ENCODE data around the gene CDHR2.

The CDHR2 gene

DNA sequence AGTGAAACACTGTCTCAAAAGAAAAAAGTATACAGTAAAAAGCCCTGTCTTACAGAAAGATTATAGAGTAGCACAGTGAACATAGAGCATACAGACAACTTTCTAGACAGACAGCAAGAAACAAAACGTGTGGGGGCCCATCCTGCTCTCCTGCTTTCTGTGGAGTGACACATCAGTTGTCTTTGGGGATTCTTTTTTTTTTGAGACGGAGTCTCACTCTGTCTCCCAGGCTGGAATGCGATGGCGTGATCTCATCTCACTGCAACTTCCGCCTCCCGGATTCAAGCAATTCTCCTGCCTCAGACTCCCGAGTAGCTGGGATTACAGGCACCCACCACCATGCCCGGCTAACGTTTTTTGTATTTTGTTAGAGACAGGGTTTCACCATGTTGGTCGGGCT, 14.9 kb downstream of the CDHR2 start:
- no peaks in the 10 kb centered on the region for H3K36me3 ChIP-seq
- no peak overlapping the region for H3K9ac ChIP-seq
- H3K27ac ChIP-seq = no peak overlapping the region
- TF ChIP-seq Cebpa-rat (IDR thresholded peaks at IDR 0.05) = no peak
- 0 out of 2 replicates have a peak, but pooled peaks cover 6% of the 10 kb centered on the region for H3K9me3 ChIP-seq
- peaks cover 19% of the 10 kb centered on the region for H3K4me1 ChIP-seq
- no peaks in the 10 kb centered on the region for H4K20me1 ChIP-seq
- H3K27me3 ChIP-seq = no peaks in the 10 kb centered on the region
- no peak overlapping the region for H3K4me3 ChIP-seq
- H3K4me2 ChIP-seq = no peak overlapping the region

DNA sequence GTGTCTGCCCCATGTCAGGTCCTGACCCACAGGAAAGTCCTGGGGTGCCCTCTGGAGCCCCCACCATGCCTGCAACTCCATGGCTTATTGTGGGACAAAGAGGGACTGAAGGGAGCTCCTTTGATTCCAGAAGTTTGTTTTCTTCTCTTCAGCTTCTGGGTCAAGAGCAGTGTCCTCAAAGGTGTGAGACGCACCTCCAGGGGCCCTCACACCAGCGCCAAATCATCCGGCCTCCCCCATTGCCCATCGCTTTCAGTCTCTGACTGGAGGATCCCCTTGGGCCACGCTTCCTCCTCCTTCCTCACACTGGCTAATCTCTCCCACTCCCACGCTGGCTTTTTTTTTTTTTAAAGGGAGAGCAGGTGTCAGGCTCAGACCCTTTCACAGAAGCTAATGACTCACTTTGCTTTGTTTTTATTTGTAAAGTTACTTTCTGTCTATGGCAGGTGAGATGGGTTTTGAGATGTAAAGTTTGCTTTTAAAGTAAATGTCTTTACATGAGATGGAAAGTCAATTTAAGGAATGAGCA, 16.7 kb downstream of the CDHR2 start:
- no peak overlapping the region for H3K27ac ChIP-seq
- H3K9ac ChIP-seq = no peak overlapping the region
- no peak overlapping the region for H3K4me3 ChIP-seq
- H3K27me3 ChIP-seq = no peaks in the 10 kb centered on the region
- TF ChIP-seq Cebpa-rat (IDR thresholded peaks at IDR 0.05) = no peak
- H4K20me1 ChIP-seq = no peaks in the 10 kb centered on the region
- H3K36me3 ChIP-seq = no peaks in the 10 kb centered on the region
- peaks cover 2% of the 10 kb centered on the region for H3K4me1 ChIP-seq
- H3K9me3 ChIP-seq = 0 out of 2 replicates have a peak, but pooled peaks cover 5% of the 10 kb centered on the region
- H3K4me2 ChIP-seq = no peak overlapping the region

DNA sequence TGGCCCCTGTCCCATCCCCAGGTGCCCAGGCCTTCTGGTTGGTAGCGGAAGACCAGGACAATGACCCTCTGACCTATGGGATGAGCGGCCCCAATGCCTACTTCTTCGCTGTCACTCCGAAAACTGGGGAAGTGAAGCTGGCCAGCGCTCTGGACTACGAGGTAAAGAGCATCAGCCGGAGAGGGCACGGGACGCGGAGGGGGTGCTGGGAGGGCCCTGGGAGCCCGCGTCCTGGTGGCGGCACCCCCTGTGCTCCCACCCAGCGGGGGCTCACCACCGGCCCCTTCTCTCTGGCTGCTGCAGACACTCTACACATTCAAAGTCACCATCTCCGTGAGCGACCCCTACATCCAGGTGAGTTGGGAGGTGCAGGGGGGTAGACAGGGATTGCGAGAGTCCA, 19.5 kb downstream of the CDHR2 start:
- no peak for TF ChIP-seq Cebpa-rat (IDR thresholded peaks at IDR 0.05)
- Histone ChIP-seq H3K4me3 (no peak overlapping the region), H3K4me1 (0 out of 2 replicates have a peak, but pooled peaks cover 5% of the 10 kb centered on the region), H3K4me2 (no peak overlapping the region), H4K20me1 (no peaks in the 10 kb centered on the region), H3K9ac (no peak overlapping the region), H3K36me3 (no peaks in the 10 kb centered on the region), H3K27me3 (no peaks in the 10 kb centered on the region), H3K9me3 (0 out of 2 replicates have a peak, but pooled peaks cover 5% of the 10 kb centered on the region), H3K27ac (no peak overlapping the region)

DNA sequence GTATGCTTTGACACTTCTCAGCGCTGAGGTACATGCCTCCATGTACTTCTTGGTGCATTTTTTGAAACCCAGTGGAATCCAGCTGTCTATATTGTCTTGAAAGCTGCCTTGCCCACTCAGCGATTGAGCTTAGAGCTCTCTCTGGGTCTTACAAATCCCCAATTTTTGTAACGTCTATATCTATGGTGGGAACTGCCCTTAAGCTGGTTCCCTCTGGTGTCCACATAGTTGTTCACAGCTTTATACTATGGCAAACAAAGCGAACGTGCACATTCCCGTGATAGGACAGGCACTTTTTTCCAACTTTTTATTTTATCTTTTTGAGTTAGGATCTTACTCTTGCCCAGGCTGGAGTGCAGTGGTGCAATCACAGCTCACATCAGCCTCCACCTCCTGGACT, 20.9 kb downstream of the CDHR2 start:
- TF ChIP-seq Cebpa-rat (IDR thresholded peaks at IDR 0.05) = no peak
- Histone ChIP-seq H3K4me2 (no peak overlapping the region), H4K20me1 (no peaks in the 10 kb centered on the region), H3K36me3 (no peaks in the 10 kb centered on the region), H3K4me1 (0 out of 2 replicates have a peak, but pooled peaks cover 5% of the 10 kb centered on the region), H3K4me3 (no peak overlapping the region), H3K27me3 (no peaks in the 10 kb centered on the region), H3K27ac (no peak overlapping the region), H3K9ac (no peak overlapping the region), H3K9me3 (0 out of 2 replicates have a peak, but pooled peaks cover 5% of the 10 kb centered on the region)

DNA sequence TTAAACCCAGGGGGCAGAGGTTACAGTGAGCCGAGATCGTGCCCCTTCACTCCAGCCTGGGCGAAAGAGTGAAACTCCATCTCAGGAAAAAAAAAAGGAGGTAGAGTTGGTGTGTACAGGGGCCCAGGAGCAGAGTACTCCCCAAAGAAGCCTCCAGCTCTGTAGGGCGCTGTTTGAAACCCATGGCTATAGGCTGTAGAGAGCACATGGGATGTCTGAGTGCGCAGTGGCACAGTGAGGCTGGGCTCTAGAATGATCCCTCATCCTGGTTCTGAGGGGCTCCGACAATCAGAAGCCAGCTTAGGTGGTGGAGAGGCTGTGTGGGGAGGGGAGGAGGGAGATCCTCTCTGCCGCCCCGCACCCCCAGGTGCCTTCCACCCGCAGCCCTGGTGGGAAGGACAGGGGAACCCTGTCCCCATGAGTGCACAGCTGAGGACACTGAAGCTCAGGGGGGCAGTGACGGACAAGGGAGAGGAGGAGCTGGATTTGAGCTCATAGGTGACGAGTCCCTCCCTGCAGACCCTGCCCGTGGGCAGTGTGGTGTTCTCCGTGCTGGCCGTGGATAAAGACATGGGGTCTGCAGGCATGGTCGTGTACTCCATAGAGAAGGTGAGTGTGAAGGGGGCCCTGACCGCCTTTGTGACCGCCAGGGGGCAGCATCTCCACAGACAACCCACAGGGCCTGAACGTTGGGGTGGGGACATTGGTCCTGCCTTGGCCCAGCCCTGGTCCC, 24.6 kb downstream of the CDHR2 start:
- H3K9me3 ChIP-seq = no peaks in the 10 kb centered on the region

DNA sequence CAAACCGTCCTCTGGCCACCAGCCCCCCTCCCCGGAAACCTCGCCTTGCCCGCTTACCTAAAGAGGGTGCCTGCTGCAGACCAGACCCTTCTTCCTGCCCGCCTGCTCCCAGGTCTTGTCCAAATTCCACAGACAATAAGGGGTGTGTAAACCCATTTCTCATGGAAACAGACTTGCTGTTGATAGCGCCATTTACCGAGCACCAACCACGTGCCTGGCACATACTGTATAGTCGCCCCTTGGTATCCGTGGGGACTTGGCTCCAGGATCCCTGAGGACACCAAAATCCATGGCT, 25.1 kb downstream of the CDHR2 start:
- H3K4me2 ChIP-seq = no peak overlapping the region
- no peak overlapping the region for H3K27ac ChIP-seq
- no peaks in the 10 kb centered on the region for H3K36me3 ChIP-seq
- TF ChIP-seq Cebpa-rat (IDR thresholded peaks at IDR 0.05) = no peak
- H3K9ac ChIP-seq = no peak overlapping the region
- H3K9me3 ChIP-seq = no peaks in the 10 kb centered on the region
- peaks cover 22% of the 10 kb centered on the region for H3K4me1 ChIP-seq
- H4K20me1 ChIP-seq = no peaks in the 10 kb centered on the region
- no peaks in the 10 kb centered on the region for H3K27me3 ChIP-seq
- no peak overlapping the region for H3K4me3 ChIP-seq

More for the DNA sequence above, 24.6 kb downstream of the CDHR2 start:
- H3K36me3 ChIP-seq = no peaks in the 10 kb centered on the region
- peaks cover 22% of the 10 kb centered on the region for H3K4me1 ChIP-seq
- no peak overlapping the region for H3K4me3 ChIP-seq
- no peaks in the 10 kb centered on the region for H4K20me1 ChIP-seq
- no peak overlapping the region for H3K27ac ChIP-seq
- H3K9ac ChIP-seq = no peak overlapping the region
- no peak overlapping the region for H3K4me2 ChIP-seq
- TF ChIP-seq Cebpa-rat (IDR thresholded peaks at IDR 0.05) = no peak
- H3K27me3 ChIP-seq = no peaks in the 10 kb centered on the region

- Histone ChIP-seq H3K36me3 (no peaks in the 10 kb centered on the region), H3K27me3 (no peaks in the 10 kb centered on the region), H4K20me1 (no peaks in the 10 kb centered on the region), H3K9ac (no peak overlapping the region), H3K4me1 (peaks cover 22% of the 10 kb centered on the region), H3K27ac (no peak overlapping the region), H3K4me2 (no peak overlapping the region), H3K4me3 (no peak overlapping the region), H3K9me3 (no peaks in the 10 kb centered on the region)
- no peak for TF ChIP-seq Cebpa-rat (IDR thresholded peaks at IDR 0.05)
Measured at GRCh38 chr5:176575066-176575465, 25.9 kb downstream of the CDHR2 start.

DNA sequence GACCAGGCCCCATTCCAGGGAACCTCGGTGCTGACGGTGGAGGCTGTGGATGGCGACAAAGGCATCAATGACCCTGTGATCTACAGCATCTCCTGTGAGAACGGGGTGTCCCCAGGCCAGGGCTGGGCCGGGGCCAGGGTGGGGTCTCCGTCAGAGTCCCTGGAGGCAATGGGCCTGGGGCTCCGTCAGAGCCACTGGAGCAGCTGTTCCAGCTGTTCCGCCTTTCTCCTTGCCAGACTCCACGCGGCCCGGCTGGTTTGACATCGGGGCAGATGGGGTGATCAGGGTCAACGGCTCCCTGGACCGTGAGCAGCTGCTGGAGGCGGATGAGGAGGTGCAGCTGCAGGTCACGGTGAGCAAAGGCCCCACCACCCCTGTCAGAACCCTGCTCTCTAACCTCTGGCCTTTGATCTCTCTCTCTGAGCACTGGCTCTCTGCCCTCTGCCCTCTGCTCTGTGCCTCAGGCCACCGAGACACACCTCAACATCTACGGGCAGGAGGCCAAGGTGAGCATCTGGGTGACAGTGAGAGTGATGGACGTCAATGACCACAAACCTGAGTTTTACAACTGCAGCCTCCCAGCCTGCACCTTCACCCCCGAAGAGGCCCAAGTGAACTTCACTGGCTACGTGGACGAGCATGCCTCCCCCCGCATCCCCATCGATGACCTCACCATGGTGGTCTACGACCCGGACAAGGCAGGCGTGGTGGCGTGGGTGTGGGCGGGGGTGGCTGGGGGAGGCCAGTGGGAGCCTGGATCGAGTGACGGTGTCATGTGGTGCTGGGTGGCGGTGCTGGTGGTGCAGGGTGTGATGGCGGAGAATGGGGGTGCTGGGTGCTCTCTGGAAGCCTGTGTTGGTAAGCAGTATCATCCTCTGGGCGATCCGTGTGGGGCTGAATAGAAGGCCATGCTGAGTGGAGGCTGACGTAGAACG, 26.6 kb downstream of the CDHR2 start:
- H3K9me3 ChIP-seq = no peaks in the 10 kb centered on the region
- TF ChIP-seq Cebpa-rat (IDR thresholded peaks at IDR 0.05) = no peak
- H3K4me1 ChIP-seq = peaks cover 21% of the 10 kb centered on the region
- no peak overlapping the region for H3K4me2 ChIP-seq
- H3K27ac ChIP-seq = no peak overlapping the region
- no peaks in the 10 kb centered on the region for H3K27me3 ChIP-seq
- H3K4me3 ChIP-seq = no peak overlapping the region
- no peaks in the 10 kb centered on the region for H4K20me1 ChIP-seq
- no peak overlapping the region for H3K9ac ChIP-seq
- no peaks in the 10 kb centered on the region for H3K36me3 ChIP-seq

- TF ChIP-seq Cebpa-rat (IDR thresholded peaks at IDR 0.05) = no peak
- Histone ChIP-seq H3K36me3 (no peaks in the 10 kb centered on the region), H3K9ac (no peak overlapping the region), H3K27me3 (no peaks in the 10 kb centered on the region), H4K20me1 (no peaks in the 10 kb centered on the region), H3K9me3 (no peaks in the 10 kb centered on the region), H3K4me1 (peaks cover 17% of the 10 kb centered on the region), H3K27ac (no peak overlapping the region), H3K4me2 (peak overlapping the region; percentile 62), H3K4me3 (no peak overlapping the region)
Measured at GRCh38 chr5:176577312-176578176, 28.4 kb downstream of the CDHR2 start.

Measured in BLaER1 (cell line).